NCI-H1930 (cell line): ENCODE measurements around the gene PRPF40B.

ENCODE experiments used
- DNase-seq, 2 experiments: peaks; one replicate each; lab custom pipeline; 2025; lab: John Stamatoyannopoulos, UW

PRPF40B gene

GRCh38 chr12:49635656-49636055 is 12.3 kb downstream of the PRPF40B start:
- DNase-seq = no peak

- DNase-seq = no peak
Observed at GRCh38 chr12:49636574-49636973, 13.2 kb downstream of the PRPF40B start.

GRCh38 chr12:49636979-49637755 is 13.8 kb downstream of the PRPF40B start:
- peak in 1 of 2 experiments; percentile 18 for DNase-seq

GRCh38 chr12:49641748-49642369 is 18.5 kb downstream of the PRPF40B start:
- no peak for DNase-seq

- no peak for DNase-seq
Observed at GRCh38 chr12:49642370-49642802, 19.0 kb downstream of the PRPF40B start.

GRCh38 chr12:49643135-49643534 is 19.8 kb downstream of the PRPF40B start:
- DNase-seq = no peak

- no peak for DNase-seq
Observed at GRCh38 chr12:49643961-49644619, 20.7 kb downstream of the PRPF40B start.

GRCh38 chr12:49644620-49644994 is 21.2 kb downstream of the PRPF40B start:
- DNase-seq = peak in 1 of 2 experiments; percentile 56

GRCh38 chr12:49645146-49646039 is 22.0 kb downstream of the PRPF40B start:
- no peak for DNase-seq

GRCh38 chr12:49646331-49646830 is 23.0 kb downstream of the PRPF40B start:
- no peak for DNase-seq

GRCh38 chr12:49646871-49647654 is 23.7 kb downstream of the PRPF40B start:
- DNase-seq = no peak

GRCh38 chr12:49647827-49648711 is 24.7 kb downstream of the PRPF40B start:
- no peak for DNase-seq

GRCh38 chr12:49648712-49649003 is 25.3 kb downstream of the PRPF40B start:
- no peak for DNase-seq

GRCh38 chr12:49649445-49649844 is 26.1 kb downstream of the PRPF40B start:
- no peak for DNase-seq

GRCh38 chr12:49649892-49650291 is 26.5 kb downstream of the PRPF40B start:
- DNase-seq = no peak

- no peak for DNase-seq
Observed at GRCh38 chr12:49651855-49652254, 28.5 kb downstream of the PRPF40B start.

- DNase-seq = no peak
Observed at GRCh38 chr12:49652921-49653520, 29.7 kb downstream of the PRPF40B start.

- DNase-seq = no peak
Observed at GRCh38 chr12:49654715-49655114, 31.4 kb downstream of the PRPF40B start.

GRCh38 chr12:49655595-49656236 is 32.4 kb downstream of the PRPF40B start:
- DNase-seq = no peak
